NCI-H187 treated with DMSO at 0.1 percent for 48 hours (cell line): Measurements from ENCODE around the gene USP11.

Experiments
- DNase-seq: peaks from one replicate; lab custom pipeline; 2025; lab: John Stamatoyannopoulos, UW

USP11 gene

GRCh38 chrX:47204970-47205369 is 27.8 kb upstream of the USP11 start:
- DNase-seq, result no peak

DNA sequence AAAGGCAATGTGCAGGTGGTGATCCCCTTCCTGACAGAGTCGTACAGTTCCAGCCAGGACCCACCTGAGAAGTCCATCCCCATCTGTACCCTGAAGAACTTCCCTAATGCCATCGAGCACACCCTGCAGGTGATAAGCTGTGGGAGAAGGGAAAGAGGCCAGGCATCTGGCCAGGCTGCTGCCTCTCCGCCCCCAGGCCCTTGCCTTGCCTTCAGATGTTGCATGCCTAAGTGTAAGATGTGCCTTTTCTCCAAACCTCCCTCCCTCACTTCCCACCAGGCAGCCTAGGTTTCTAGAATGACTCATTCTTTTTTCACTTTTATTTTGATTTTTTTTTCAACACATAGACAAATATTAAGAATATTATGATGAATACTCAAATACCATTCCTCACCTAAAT is 26.5 kb upstream of the USP11 start:
- DNase-seq, result no peak

DNA sequence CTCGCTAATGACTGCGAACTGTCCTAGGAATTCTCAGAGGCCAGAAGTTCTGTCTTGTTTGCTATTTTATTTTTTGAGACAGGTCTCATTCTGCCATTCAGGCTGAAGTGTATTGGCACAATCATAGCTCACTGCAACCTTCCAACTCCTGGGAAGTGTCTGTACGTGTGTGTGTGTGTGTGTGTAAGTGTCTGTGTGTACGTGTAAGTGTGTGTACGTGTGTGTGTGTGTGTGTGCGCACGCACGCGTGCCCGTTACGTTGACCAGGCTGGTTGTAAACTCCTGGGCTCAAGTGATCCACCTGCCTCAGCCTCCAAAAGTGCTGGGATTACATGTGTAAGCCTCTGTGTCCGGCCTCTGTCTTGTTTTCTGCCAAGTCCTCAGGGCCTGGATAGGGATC is 24.7 kb upstream of the USP11 start:
- no peak for DNase-seq

GRCh38 chrX:47209508-47210238 is 23.1 kb upstream of the USP11 start:
- no peak for DNase-seq

- no peak for DNase-seq
Measured at GRCh38 chrX:47210661-47211425, 22.0 kb upstream of the USP11 start.

- no peak for DNase-seq
Measured at GRCh38 chrX:47212381-47213293, 20.2 kb upstream of the USP11 start.

- no peak for DNase-seq
Measured at GRCh38 chrX:47214435-47215077, 18.3 kb upstream of the USP11 start.

DNA sequence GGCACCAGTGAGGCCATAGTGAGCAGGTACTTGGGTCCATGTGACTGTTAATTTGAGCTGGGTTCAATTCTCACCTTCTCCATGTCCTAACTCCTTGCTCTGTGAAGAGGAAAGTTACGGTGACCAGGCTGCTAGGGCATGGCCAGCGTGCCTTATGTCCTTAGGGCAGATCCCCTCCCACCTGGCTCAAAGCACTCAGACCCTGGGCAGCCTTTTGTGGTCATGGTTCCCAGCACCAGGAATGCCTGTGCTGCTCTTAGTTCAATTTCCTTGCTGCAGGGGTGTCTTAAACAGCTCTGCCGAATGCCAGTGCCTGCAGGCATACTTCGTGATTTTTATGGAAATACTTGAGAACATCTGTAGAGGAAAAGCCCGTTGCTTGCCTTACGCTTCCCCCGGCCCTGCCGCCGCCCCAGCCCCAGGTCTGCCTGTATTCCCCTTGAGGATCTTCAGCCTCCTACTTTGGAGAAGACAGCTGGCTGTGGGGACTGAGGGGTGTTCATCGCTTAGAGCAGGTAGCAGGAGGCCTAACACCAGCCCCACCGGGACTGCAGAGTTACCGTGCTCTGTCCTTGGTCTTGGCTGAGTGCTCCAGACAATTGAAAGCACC is 17.4 kb upstream of the USP11 start:
- no peak for DNase-seq

DNA sequence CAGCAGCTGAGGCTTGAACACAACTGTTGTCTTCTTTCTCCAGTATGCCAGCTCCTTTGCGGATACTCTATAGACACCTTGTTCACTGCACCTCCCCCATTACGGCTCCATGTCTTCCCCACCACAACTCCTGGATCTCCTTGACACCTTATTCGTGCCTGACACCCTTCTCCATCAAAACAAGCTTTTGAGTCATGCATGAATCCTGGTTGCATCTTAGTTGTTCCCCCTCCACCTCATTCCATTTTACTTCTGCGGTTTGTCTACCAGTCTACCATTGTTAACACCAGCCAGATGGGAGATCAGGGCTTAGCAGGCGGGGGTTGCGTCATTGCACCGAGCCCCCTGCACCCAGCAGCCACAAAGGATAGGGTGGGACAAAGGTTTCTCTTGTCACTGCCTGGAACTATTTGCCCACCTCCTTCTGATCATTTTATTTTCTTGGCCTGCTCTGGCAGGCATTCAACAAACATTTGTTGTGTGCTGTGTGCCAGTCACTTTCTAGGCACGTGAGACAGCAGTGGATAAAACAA is 16.4 kb upstream of the USP11 start:
- no peak for DNase-seq

- no peak for DNase-seq
Measured at GRCh38 chrX:47217121-47217851, 15.5 kb upstream of the USP11 start.

DNA sequence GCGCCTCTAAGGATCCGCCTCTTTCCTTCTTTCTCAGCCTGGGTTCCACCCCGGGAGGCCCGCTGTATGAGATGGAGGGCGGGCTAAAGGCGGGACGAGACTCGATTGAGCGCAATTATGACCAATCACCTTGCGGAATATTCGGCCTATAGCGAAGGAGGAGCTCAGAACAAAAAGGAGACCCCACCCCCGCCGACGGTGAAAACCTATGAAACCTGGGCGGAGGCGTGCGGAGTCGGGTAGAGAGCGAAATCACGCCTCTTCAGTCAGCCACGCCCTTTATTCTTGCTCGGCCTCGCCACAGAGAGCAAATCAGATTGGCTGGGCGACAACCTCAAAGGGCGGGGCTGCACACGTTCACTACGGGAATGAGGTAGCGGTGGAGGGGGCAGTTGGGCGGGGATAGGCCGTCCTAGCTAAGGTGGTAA is 14.9 kb upstream of the USP11 start:
- peak; percentile 83 for DNase-seq

GRCh38 chrX:47218280-47218919 is 14.4 kb upstream of the USP11 start, which contains the start of gene CDK16:
TSS of gene CDK16 (plus strand) at chrX:47218681. CDS start at chrX:47223558, 4,877 bp downstream.
- peak; percentile 36 for DNase-seq

- DNase-seq, result no peak
Measured at GRCh38 chrX:47218920-47219815, 13.6 kb upstream of the USP11 start.

GRCh38 chrX:47221756-47222155 is 11.1 kb upstream of the USP11 start:
- DNase-seq, result no peak

DNA sequence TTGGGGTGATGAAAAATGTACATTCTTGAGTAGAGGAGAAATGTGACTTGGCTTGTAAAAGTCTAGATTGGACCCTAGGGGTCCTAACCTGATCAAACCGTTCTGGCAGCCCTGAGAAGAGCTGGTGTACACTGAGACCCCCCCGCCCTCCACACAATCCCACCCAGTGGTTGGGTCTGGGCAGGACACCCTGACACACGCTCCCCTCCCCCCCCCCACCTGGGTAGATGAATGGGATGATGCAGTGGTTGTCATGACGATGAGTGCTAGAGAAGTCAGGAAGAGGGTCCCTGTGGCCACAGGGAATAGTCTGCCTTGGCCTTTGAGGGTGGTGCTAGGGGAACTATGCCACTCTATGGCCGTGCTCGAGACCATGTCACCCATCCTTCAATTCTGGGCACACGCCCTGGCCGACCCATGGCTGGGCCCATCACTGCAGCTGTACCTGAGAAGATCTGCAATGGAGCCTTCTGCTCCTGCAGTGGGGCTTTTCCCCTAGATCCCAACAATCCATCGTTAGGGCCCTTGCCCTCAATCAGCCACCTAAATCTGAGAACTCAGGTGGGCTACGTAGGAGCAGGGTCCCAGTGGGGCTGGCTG is 10.0 kb upstream of the USP11 start:
- no peak for DNase-seq

DNA sequence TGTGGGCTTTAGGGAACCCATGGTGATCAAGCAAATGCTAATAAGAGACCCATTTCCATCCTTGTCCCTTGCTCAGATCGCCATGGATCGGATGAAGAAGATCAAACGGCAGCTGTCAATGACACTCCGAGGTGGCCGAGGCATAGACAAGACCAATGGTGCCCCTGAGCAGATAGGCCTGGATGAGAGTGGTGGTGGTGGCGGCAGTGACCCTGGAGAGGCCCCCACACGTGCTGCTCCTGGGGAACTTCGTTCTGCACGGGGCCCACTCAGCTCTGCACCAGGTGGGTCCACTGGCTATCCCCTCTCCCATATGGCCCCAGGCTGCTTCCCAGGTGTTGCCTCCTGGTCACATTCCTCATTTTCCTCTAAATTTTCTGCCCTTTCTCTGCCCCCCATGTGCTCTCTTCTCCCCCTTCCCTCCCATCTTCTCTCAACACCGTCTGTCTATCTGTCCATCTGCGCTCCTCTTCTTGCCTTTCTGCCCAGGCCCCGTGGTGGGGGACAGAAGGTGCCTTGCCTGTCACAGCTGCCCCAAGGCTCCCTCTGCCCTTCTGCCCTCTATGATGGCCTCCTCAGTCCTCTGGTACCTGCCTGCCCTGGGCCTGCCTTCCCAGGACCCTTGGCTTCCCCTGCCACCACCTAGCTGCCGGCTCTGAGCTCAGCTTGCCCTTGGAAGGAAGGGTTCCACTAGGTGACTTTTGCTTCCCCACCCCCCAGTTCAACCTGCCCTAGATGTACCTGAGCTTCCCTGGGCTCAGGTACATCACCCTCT is 9.1 kb upstream of the USP11 start:
- no peak for DNase-seq

DNA sequence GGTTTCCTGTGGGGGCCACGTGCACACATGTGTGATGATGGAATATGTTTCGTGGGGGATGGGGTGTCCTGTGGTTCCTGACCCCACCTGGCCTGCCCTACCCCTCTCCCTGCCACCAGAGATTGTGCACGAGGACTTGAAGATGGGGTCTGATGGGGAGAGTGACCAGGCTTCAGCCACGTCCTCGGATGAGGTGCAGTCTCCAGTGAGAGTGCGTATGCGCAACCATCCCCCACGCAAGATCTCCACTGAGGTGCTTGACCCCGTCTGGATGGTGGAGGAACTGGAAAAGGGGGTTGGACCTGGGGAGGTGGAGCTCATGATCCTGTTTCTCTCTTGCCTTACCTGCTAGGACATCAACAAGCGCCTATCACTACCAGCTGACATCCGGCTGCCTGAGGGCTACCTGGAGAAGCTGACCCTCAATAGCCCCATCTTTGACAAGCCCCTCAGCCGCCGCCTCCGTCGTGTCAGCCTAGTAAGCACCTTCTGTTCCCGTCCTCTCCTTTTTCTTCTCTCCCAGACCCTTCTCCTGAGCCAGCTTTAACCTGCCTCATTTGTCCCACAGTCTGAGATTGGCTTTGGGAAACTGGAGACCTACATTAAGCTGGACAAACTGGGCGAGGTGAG is 8.4 kb upstream of the USP11 start:
- DNase-seq, result no peak
